Activated CD8-positive, alpha-beta T cell treated with anti-CD3 and anti-CD28 coated beads, Interleukin-2, amount 10 ng/mL, durations not matched to agents 7 days and 5 days (primary cell): ENCODE results near the gene CTSW. TPM values are rescaled to one million over a fixed set of nuclear protein-coding genes. Genes with fewer than 3 reads are reported as not detected.

Source experiments
- ATAC-seq: fragments of 150-1000 bp; cut with Tn5 transposase; one replicate; pipeline ENCODE4 v1.10.0; 2021; ENCODE audit warnings: moderate library complexity
- CTCF ChIA-PET: fragments of 350-600 bp; sonication (Branson Sonifier 250); formaldehyde crosslinking; loops from one replicate; lab custom pipeline; 2021; ENCODE audit warnings: antibody characterized with exemption; lab: Charles Lee
- POLR2A ChIA-PET: fragments of 350-600 bp; sonication (Branson Sonifier 250); formaldehyde crosslinking; loops from one replicate; lab custom pipeline; 2021; ENCODE audit warnings: antibody characterized with exemption; lab: Charles Lee
- DNase-seq: peaks from one replicate; pipeline ENCODE4 v3.0.0-alpha.2; 2020
- H3K27ac Mint-ChIP-seq: one replicate; pipeline ENCODE4 v1.8.0; 2021; ENCODE audit warnings: mild to moderate bottlenecking, mixed read lengths
- H3K27me3 Mint-ChIP-seq: one replicate; pipeline ENCODE4 v1.8.0; 2021; ENCODE audit warnings: low read depth, mixed read lengths
- H3K36me3 Mint-ChIP-seq: one replicate; pipeline ENCODE4 v1.8.0; 2021; ENCODE audit warnings: low read depth, mixed read lengths
- H3K4me1 Mint-ChIP-seq: one replicate; pipeline ENCODE4 v1.8.0; 2021; ENCODE audit warnings: low read depth, mixed read lengths
- H3K4me3 Mint-ChIP-seq: one replicate; pipeline ENCODE4 v1.8.0; 2021; ENCODE audit warnings: mild to moderate bottlenecking, mixed read lengths
- H3K9me3 Mint-ChIP-seq: one replicate; pipeline ENCODE4 v1.8.0; 2022; ENCODE audit warnings: mixed read lengths; ENCODE audit not compliant: insufficient read depth
- total RNA-seq, 2 experiments: library from RNA; stranded (reverse); gene quantifications; one replicate each; pipeline ENCODE4 v1.2.3, GENCODE V29; 2021

The CTSW gene
- total RNA-seq, 2 experiments from 2014 or later, result 381 to 413 TPM

- H3K27ac Mint-ChIP-seq, result peak overlapping the region; percentile 96
- peaks cover 18% of the 10 kb centered on the region for H3K36me3 Mint-ChIP-seq
- H3K4me3 Mint-ChIP-seq, result peak overlapping the region; percentile 73
- no peaks in the 10 kb centered on the region for H3K27me3 Mint-ChIP-seq
- POLR2A ChIA-PET, result interaction anchor here (0.7 to 1.3 kb wide), 11 partner anchors 11 to 119 kb away, joined by 3 to 7 read pairs (median 3); partner anchors contain the start of genes BANF1, C11orf68, CCDC85B and EIF1AD
- DNase-seq (peak; percentile 41), ATAC-seq (peak; percentile 10)
- H3K9me3 Mint-ChIP-seq, result no peaks in the 10 kb centered on the region
- H3K4me1 Mint-ChIP-seq, result peaks cover 62% of the 10 kb centered on the region
- CTCF ChIA-PET, result interaction anchor here (0.6 to 4.3 kb wide), 13 partner anchors 14 to 217 kb away, joined by 3 to 33 read pairs (median 4); partner anchors contain the start of genes CCDC85B, FIBP, KAT5 and MUS81
Observed at GRCh38 chr11:65928667-65929066, 49.0 kb downstream of the CTSW start.

- peak; percentile 46 for DNase-seq
- no peaks in the 10 kb centered on the region for H3K9me3 Mint-ChIP-seq
- CTCF ChIA-PET, result interaction anchor here (1.0 to 2.6 kb wide), 11 partner anchors 8 to 72 kb away, joined by 3 to 43 read pairs (median 6); partner anchors contain the start of genes CCDC85B and FIBP
- no peaks in the 10 kb centered on the region for H3K27me3 Mint-ChIP-seq
- peak overlapping the region; percentile 82 for H3K27ac Mint-ChIP-seq
- no peak overlapping the region for H3K4me3 Mint-ChIP-seq
- ATAC-seq, result no peak
- peaks cover 12% of the 10 kb centered on the region for H3K36me3 Mint-ChIP-seq
- POLR2A ChIA-PET, result interaction anchor here (0.7 to 3.7 kb wide), 9 partner anchors 9 to 72 kb away, joined by 3 to 24 read pairs (median 3); partner anchors contain the start of genes CCDC85B, FIBP and SART1
- peaks cover 54% of the 10 kb centered on the region for H3K4me1 Mint-ChIP-seq
Observed at GRCh38 chr11:65931773-65932557, 52.3 kb downstream of the CTSW start.

GRCh38 chr11:65932558-65932919 is 52.9 kb downstream of the CTSW start:
- H3K9me3 Mint-ChIP-seq, result no peaks in the 10 kb centered on the region
- POLR2A ChIA-PET, result interaction anchor here (0.7 to 3.7 kb wide), 5 partner anchors 9 to 46 kb away, joined by 3 to 24 read pairs (median 4); partner anchors contain the start of genes CCDC85B and FIBP
- no peak for ATAC-seq
- H3K4me3 Mint-ChIP-seq, result no peak overlapping the region
- no peak for DNase-seq
- CTCF ChIA-PET, result interaction anchor here (0.9 to 2.6 kb wide), 12 partner anchors 9 to 153 kb away, joined by 3 to 43 read pairs (median 6); partner anchors contain the start of genes CCDC85B and FIBP
- H3K4me1 Mint-ChIP-seq, result peaks cover 48% of the 10 kb centered on the region
- peak overlapping the region; percentile 82 for H3K27ac Mint-ChIP-seq
- H3K36me3 Mint-ChIP-seq, result peaks cover 12% of the 10 kb centered on the region
- H3K27me3 Mint-ChIP-seq, result peaks cover 2% of the 10 kb centered on the region

Other genes with a start within 250 kb of the CTSW start
- gene SIPA1, start 241.7 kb upstream of the CTSW start, total RNA-seq, result 100 to 1,000 TPM; 245 to 274 TPM
- gene RELA, start 216.9 kb upstream of the CTSW start, total RNA-seq, result 10 to 100 TPM; 72.5 to 82.4 TPM
- 10 to 100 TPM; 63.2 to 68.7 TPM for gene KAT5, start 167.6 kb upstream of the CTSW start, total RNA-seq
- gene RNASEH2C, start 159.0 kb upstream of the CTSW start, total RNA-seq, result 10 to 100 TPM; 88.0 to 92.3 TPM
- 10 to 100 TPM; 21.9 to 22.5 TPM for gene AP5B1, start 98.9 kb upstream of the CTSW start, total RNA-seq
- under 1 TPM in 1 of 2 experiments, not detected in 1; 0.08 TPM for gene OVOL1, start 92.8 kb upstream of the CTSW start, total RNA-seq
- gene SNX32, start 45.9 kb upstream of the CTSW start, total RNA-seq, result 1 to 10 TPM in 1 of 2 experiments, under 1 TPM in 1; 0.44 to 1.6 TPM
- gene CFL1, start 21.7 kb upstream of the CTSW start, total RNA-seq, result 1,000 to 10,000 TPM; 2,110 to 2,145 TPM
- gene MUS81, start 19.4 kb upstream of the CTSW start, total RNA-seq, result 100 to 1,000 TPM; 106 to 111 TPM
- 1 to 10 TPM; 4.8 to 5.0 TPM for gene EFEMP2, start 7.0 kb upstream of the CTSW start, total RNA-seq
- 10 to 100 TPM; 80.4 to 89.0 TPM for gene FIBP, start 8.6 kb downstream of the CTSW start, total RNA-seq
- gene CCDC85B, start 10.8 kb downstream of the CTSW start, total RNA-seq, result 10 to 100 TPM; 82.6 to 84.0 TPM
- 1 to 10 TPM; 2.3 to 3.8 TPM for gene FOSL1, start 20.6 kb downstream of the CTSW start, total RNA-seq
- gene C11orf68, start 39.2 kb downstream of the CTSW start, total RNA-seq, result 10 to 100 TPM; 28.4 to 28.5 TPM
- 100 to 1,000 TPM; 219 to 240 TPM for gene DRAP1, start 39.6 kb downstream of the CTSW start, total RNA-seq
- gene TSGA10IP, start 65.6 kb downstream of the CTSW start, total RNA-seq, result not detected
- 10 to 100 TPM; 88.0 to 90.3 TPM for gene SART1, start 81.9 kb downstream of the CTSW start, total RNA-seq
- 10 to 100 TPM; 53.5 to 54.2 TPM for gene EIF1AD, start 122.3 kb downstream of the CTSW start, total RNA-seq
- gene BANF1, start 122.7 kb downstream of the CTSW start, total RNA-seq, result 100 to 1,000 TPM; 290 to 298 TPM
- not detected for gene CST6, start 132.2 kb downstream of the CTSW start, total RNA-seq
- not detected for gene CATSPER1, start 146.6 kb downstream of the CTSW start, total RNA-seq
- gene GAL3ST3, start 169.3 kb downstream of the CTSW start, total RNA-seq, result not detected
- 100 to 1,000 TPM; 241 to 253 TPM for gene SF3B2, start 172.5 kb downstream of the CTSW start, total RNA-seq
- gene PACS1, start 190.4 kb downstream of the CTSW start, total RNA-seq, result 10 to 100 TPM; 84.6 to 91.6 TPM